Measurements from ENCODE around the gene AMZ1. TPM values are rescaled to one million over a fixed set of nuclear protein-coding genes. Genes with fewer than 3 reads are reported as not detected.
"Not testable (repeated sequence)": the region's sequence is repeated elsewhere in the genome, so short reads cannot be mapped to it uniquely, and the experiment has no call there.

The AMZ1 gene
- total and polyA plus RNA-seq, 9 donors = 0.15 to 2.6 (median 0.65) TPM; not detected in 1

DNA sequence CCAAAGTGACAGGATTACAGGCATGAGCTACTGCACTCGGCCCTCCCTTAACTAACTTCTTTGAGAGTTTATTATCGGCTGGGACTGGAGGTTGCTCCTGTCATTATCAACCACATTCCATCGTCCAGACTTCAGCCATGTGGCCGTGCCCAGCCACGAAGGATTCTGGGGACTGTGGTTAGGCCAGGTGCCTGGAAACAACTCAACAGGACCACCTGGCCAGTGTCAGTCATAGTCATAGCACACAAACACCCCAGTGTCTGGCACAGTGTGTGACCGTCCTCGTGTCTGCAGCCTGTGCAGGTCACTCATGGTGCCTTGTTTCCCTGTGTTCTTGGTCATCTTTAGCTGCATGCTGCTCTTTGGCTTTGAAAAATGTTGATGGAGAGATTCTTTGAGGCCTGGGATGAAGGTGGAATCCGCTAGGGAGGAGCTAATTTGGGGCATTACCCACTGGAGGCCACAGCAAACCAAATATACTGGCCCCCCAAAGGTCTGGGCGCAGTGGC, 12.7 kb upstream of the AMZ1 start:
- no peaks in the 10 kb centered on the region for H3K4me1 ChIP-seq (ENCODE audit: insufficient read depth)
- TF ChIP-seq EP300 (IDR thresholded peaks at IDR 0.05) = no peak
- no peak for TF ChIP-seq POLR2A (IDR thresholded peaks at IDR 0.05)
- TF ChIP-seq, protein P1, sequence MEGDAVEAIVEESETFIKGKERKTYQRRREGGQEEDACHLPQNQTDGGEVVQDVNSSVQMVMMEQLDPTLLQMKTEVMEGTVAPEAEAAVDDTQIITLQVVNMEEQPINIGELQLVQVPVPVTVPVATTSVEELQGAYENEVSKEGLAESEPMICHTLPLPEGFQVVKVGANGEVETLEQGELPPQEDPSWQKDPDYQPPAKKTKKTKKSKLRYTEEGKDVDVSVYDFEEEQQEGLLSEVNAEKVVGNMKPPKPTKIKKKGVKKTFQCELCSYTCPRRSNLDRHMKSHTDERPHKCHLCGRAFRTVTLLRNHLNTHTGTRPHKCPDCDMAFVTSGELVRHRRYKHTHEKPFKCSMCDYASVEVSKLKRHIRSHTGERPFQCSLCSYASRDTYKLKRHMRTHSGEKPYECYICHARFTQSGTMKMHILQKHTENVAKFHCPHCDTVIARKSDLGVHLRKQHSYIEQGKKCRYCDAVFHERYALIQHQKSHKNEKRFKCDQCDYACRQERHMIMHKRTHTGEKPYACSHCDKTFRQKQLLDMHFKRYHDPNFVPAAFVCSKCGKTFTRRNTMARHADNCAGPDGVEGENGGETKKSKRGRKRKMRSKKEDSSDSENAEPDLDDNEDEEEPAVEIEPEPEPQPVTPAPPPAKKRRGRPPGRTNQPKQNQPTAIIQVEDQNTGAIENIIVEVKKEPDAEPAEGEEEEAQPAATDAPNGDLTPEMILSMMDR (IDR thresholded peaks at IDR 0.05) = no peak
- no peaks in the 10 kb centered on the region for H3K27me3 ChIP-seq
- 70 to 86% (median 80%) methylated on average over 9 of the region's 9 CpGs for WGBS, 3 donors
- H3K27ac ChIP-seq = no peak overlapping the region
- no peaks in the 10 kb centered on the region for H3K36me3 ChIP-seq
- no peak for DNase-seq
- H3K9me3 ChIP-seq = no peaks in the 10 kb centered on the region
- intact Hi-C loops (cut with DNase I) = no loop called here
- H3K4me3 ChIP-seq = no peak overlapping the region

DNA sequence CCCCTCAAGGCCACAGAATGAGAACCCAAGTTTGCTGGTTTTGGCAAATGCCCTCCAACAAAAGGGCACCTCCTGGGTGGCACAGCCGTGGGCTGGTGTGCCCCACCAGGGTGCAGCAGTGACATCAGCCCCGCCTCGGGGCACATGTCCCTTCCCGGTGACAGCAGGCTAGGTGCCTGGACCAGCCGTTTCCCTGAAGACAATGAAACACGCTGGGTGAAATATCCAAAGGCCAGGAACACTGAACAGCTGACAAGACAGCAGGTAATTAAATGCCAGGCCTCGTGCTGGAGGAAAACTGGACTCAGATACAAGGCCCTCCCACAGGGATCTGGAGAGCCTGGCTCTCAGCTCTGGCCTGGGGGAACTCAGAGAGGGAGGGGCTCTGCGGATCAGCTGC, 11.4 kb upstream of the AMZ1 start:
- not testable (repeated sequence) for H3K27ac ChIP-seq

GRCh38 chr7:2678454-2678853, 9.5 kb upstream of the AMZ1 start:
- intact Hi-C loops (cut with DNase I); H3K27me3 ChIP-seq; DNase-seq; H3K4me3 ChIP-seq; H3K36me3 ChIP-seq; H3K27ac ChIP-seq; H3K4me1 ChIP-seq (ENCODE audit: insufficient read depth); H3K9me3 ChIP-seq: not testable (repeated sequence)
- 84 to 89% (median 84%) methylated on average over 15 of the region's 15 CpGs for WGBS, 3 donors

More for the DNA sequence above, 11.4 kb upstream of the AMZ1 start:
- intact Hi-C loops (cut with DNase I); H3K27me3 ChIP-seq; H3K9me3 ChIP-seq; H3K36me3 ChIP-seq; H3K4me3 ChIP-seq; H3K4me1 ChIP-seq (ENCODE audit: insufficient read depth); DNase-seq: not testable (repeated sequence)
- 68 to 90% (median 83%) methylated on average over 5 to 7 of the region's 8 CpGs for WGBS, 3 donors

DNA sequence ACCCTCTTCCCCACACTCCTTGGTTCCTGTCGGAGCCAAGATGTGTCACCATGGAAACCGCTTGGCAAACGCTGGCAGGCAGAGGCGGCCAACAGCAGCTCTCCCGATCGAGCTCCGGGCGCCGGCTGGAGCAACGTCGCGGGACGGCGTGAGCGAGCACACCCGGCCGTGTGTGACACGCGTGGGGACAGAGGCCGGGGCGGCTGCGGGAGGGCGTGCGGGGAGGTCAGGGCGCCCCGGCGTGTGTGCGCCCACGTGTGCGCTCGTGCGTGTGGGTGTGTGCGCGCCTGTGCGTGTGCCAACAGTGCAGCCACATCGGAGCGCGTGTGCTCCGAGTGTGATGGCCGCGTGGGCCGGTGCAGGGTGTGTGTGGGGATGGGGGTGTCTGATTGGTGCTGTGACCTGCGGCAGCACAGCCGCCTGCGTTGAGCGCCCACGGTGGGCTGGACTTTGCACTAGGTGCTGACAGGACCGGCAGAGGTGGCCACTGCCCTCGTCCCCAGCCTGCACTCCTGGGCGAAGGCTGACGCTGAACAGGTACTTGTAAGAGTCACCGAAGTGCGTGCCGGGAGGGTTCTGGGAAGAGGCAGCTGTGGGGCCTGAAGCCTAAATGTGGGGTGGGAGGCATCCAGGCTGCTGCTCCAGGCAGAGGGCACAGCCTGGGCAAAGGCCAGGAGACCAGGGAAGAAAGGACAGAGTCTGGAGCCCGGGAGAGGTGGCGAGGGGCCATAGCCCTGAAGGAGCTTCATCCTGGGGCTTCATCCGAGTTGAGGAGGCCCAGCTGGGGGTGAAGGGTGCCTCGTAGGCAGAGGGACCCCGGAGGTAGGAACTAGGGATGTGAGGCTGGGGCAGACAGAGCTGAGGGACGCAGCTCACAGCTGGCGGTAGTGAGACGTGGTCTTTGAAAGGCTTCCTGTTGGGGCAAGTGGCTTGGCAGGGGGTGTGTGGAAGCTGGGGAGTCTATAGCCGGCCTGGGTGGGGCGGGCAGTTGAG, 8.6 kb upstream of the AMZ1 start:
- not testable (repeated sequence) for H3K9me3 ChIP-seq; H3K36me3 ChIP-seq; DNase-seq; H3K27me3 ChIP-seq; H3K27ac ChIP-seq; H3K4me3 ChIP-seq; H3K4me1 ChIP-seq (ENCODE audit: insufficient read depth)
- intact Hi-C loops (cut with DNase I) = loop anchor here in 2 of 4 donors (5.0 to 10.0 kb wide), 2 partner anchors 112 to 225 kb away; no protein-coding TSS in a partner anchor
- WGBS, 3 donors = 40 to 61% (median 47%) methylated on average over 63 to 64 of the region's 64 CpGs

DNA sequence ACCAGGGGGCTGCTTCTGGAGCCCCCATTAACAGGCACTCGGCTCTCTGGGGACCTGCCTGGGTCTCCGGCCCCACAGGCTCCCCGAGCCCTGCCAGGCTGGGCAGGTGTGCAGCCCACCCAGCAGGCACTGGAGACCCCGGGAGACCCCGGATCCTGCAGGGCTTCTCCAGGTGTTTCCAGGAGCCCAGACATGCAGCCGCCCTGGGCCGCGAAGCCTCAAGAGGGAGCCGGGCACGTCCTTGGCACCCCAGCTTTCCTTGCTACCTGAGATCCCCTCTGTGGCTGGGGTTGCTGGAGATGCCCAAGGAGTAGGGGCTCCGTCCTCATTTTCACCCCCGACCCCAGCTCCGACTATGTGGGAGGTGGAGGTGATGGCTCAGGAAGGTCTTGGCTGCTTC, 7.7 kb upstream of the AMZ1 start:
- Histone ChIP-seq H3K4me1 (ENCODE audit: insufficient read depth) (no peaks in the 10 kb centered on the region), H3K27ac (no peak overlapping the region), H3K36me3 (no peaks in the 10 kb centered on the region), H3K27me3 (no peaks in the 10 kb centered on the region), H3K9me3 (no peaks in the 10 kb centered on the region), H3K4me3 (no peak overlapping the region)
- intact Hi-C loops (cut with DNase I) = loop anchor here in 2 of 4 donors (5.0 to 10.0 kb wide), 2 partner anchors 113 to 225 kb away; no protein-coding TSS in a partner anchor
- TF ChIP-seq, protein P1 (IDR thresholded peaks at IDR 0.05) = no peak
- no peak for TF ChIP-seq EP300 (IDR thresholded peaks at IDR 0.05)
- no peak for TF ChIP-seq POLR2A (IDR thresholded peaks at IDR 0.05)
- WGBS, 3 donors = 78 to 86% (median 84%) methylated on average over 11 to 13 of the region's 13 CpGs
- DNase-seq = no peak

Data from ovary (tissue), 9 donors.